Neural progenitor cell (in vitro differentiated cells): Measurements from ENCODE around the gene EFCAB8. TPM values are rescaled to one million over a fixed set of nuclear protein-coding genes. Genes with fewer than 3 reads are reported as not detected.

Experiments used
- DNase-seq: peaks from one replicate; pipeline ENCODE4 v3.0.0-alpha.2; 2016; ENCODE audit warnings: low spot score
- H2AFZ ChIP-seq: fragments of 200-600 bp; sonication (generic); replicated peaks from 2 replicates; pipeline ENCODE4 v1.6.1; 2016; ENCODE audit warnings: antibody characterized with exemption
- H3F3A ChIP-seq: fragments of 200-600 bp; sonication (generic); 2 replicates; pipeline ENCODE4 v1.6.1; 2016; ENCODE audit warnings: antibody characterized with exemption, low read depth
- H3K27ac ChIP-seq: fragments of 200-600 bp; sonication (generic); 2 replicates; pipeline ENCODE4 v1.5.1; 2016; ENCODE audit warnings: mild to moderate bottlenecking
- H3K27me3 ChIP-seq: fragments of 200-600 bp; sonication (generic); 2 replicates; pipeline ENCODE4 v1.6.1; 2016; ENCODE audit warnings: mild to moderate bottlenecking, moderate library complexity
- H3K36me3 ChIP-seq: fragments of 200-600 bp; sonication (generic); 2 replicates; pipeline ENCODE4 v1.5.1; 2016
- H3K4me1 ChIP-seq: fragments of 200-600 bp; sonication (generic); 2 replicates; pipeline ENCODE4 v1.6.1; 2016; ENCODE audit warnings: mixed run types
- H3K4me2 ChIP-seq: fragments of 200-600 bp; sonication (generic); 2 replicates; pipeline ENCODE4 v1.6.1; 2016
- H3K4me3 ChIP-seq: fragments of 200-600 bp; sonication (generic); 2 replicates; pipeline ENCODE4 v1.5.1; 2016
- H3K79me2 ChIP-seq: fragments of 200-600 bp; sonication (generic); 2 replicates; pipeline ENCODE4 v1.6.1; 2016; ENCODE audit warnings: low read depth
- H3K9ac ChIP-seq: fragments of 200-600 bp; sonication (generic); 2 replicates; pipeline ENCODE4 v1.6.1; 2016
- H3K9me3 ChIP-seq: fragments of 200-600 bp; sonication (generic); 2 replicates; pipeline ENCODE4 v1.5.1; 2016; ENCODE audit warnings: low read depth
- H4K20me1 ChIP-seq: fragments of 200-600 bp; sonication (generic); 2 replicates; pipeline ENCODE4 v1.6.1; 2016; ENCODE audit warnings: low read depth
- H3K27ac Mint-ChIP-seq: 3 replicates; pipeline ENCODE4 v1.8.0; 2021; ENCODE audit warnings: mixed read lengths
- H3K27me3 Mint-ChIP-seq: 2 replicates; pipeline ENCODE4 v1.8.0; 2022; ENCODE audit warnings: low read depth, mild to moderate bottlenecking, inconsistent platforms, moderate library complexity, mixed read lengths; ENCODE audit not compliant: insufficient read depth
- H3K36me3 Mint-ChIP-seq: 3 replicates; pipeline ENCODE4 v1.8.0; 2021; ENCODE audit warnings: mixed read lengths
- H3K4me1 Mint-ChIP-seq: 3 replicates; pipeline ENCODE4 v1.8.0; 2021; ENCODE audit warnings: mixed read lengths
- H3K4me3 Mint-ChIP-seq: 3 replicates; pipeline ENCODE4 v1.8.0; 2021; ENCODE audit warnings: mild to moderate bottlenecking, moderate library complexity, mixed read lengths
- H3K9me3 Mint-ChIP-seq: 3 replicates; pipeline ENCODE4 v1.8.0; 2020; ENCODE audit warnings: mixed read lengths
- CTCF ChIP-seq: fragments of 200-600 bp; sonication (generic); IDR thresholded peaks from 2 replicates; pipeline ENCODE4 v1.5.1; 2017; ENCODE audit warnings: antibody characterized with exemption, mild to moderate bottlenecking
- EZH2 ChIP-seq: fragments of 200-600 bp; sonication (generic); IDR thresholded peaks from 2 replicates; pipeline ENCODE4 v1.6.1; 2017; ENCODE audit warnings: antibody characterized with exemption, mild to moderate bottlenecking, moderate library complexity
- EZH2phosphoT487 ChIP-seq: fragments of 200-600 bp; sonication (generic); IDR thresholded peaks from 2 replicates; pipeline ENCODE4 v1.6.1; 2017; ENCODE audit warnings: antibody characterized with exemption
- total RNA-seq: library from RNA; depleted of rRNA; stranded (reverse); fragments of >200 nt; gene quantifications from 2 replicates; pipeline ENCODE4 v1.2.3, GENCODE V29; 2015; ENCODE audit warnings: low replicate concordance

EFCAB8 gene
- total RNA-seq, 1 donor from 2014 or later: not detected

GRCh38 chr20:32991383-32991782 is 132.7 kb downstream of the EFCAB8 start:
- TF ChIP-seq EZH2 (no peak), EZH2phosphoT487 (no peak), CTCF (no peak)
- H3K27me3 Mint-ChIP-seq: peaks cover 5% of the 10 kb centered on the region
- Histone ChIP-seq H3K4me3 (no peak overlapping the region), H3K9me3 (no peaks in the 10 kb centered on the region), H3K4me1 (no peaks in the 10 kb centered on the region), H2AFZ (no peak overlapping the region), H3K4me2 (no peak overlapping the region), H3F3A (no peaks in the 10 kb centered on the region), H3K36me3 (no peaks in the 10 kb centered on the region), H4K20me1 (no peaks in the 10 kb centered on the region), H3K9ac (no peak overlapping the region), H3K27ac (no peak overlapping the region), H3K27me3 (no peaks in the 10 kb centered on the region), H3K79me2 (no peaks in the 10 kb centered on the region)
- no peaks in the 10 kb centered on the region for H3K36me3 Mint-ChIP-seq
- no peak overlapping the region for H3K4me3 Mint-ChIP-seq
- no peak overlapping the region for H3K27ac Mint-ChIP-seq
- no peaks in the 10 kb centered on the region for H3K4me1 Mint-ChIP-seq
- H3K9me3 Mint-ChIP-seq: peaks cover 8% of the 10 kb centered on the region
- DNase-seq: no peak

- Histone ChIP-seq H3K9ac (no peak overlapping the region), H2AFZ (no peak overlapping the region), H3K27me3 (no peaks in the 10 kb centered on the region), H3F3A (no peaks in the 10 kb centered on the region), H4K20me1 (no peaks in the 10 kb centered on the region), H3K4me1 (no peaks in the 10 kb centered on the region), H3K27ac (no peak overlapping the region), H3K4me3 (no peak overlapping the region), H3K79me2 (no peaks in the 10 kb centered on the region), H3K36me3 (no peaks in the 10 kb centered on the region), H3K9me3 (no peaks in the 10 kb centered on the region), H3K4me2 (no peak overlapping the region)
- H3K27ac Mint-ChIP-seq: no peak overlapping the region
- no peaks in the 10 kb centered on the region for H3K36me3 Mint-ChIP-seq
- H3K4me3 Mint-ChIP-seq: no peak overlapping the region
- DNase-seq: no peak
- no peaks in the 10 kb centered on the region for H3K4me1 Mint-ChIP-seq
- no peak for TF ChIP-seq EZH2phosphoT487
- peak; percentile 6 for TF ChIP-seq CTCF
- H3K9me3 Mint-ChIP-seq: peaks cover 9% of the 10 kb centered on the region
- H3K27me3 Mint-ChIP-seq: peaks cover 2% of the 10 kb centered on the region
Measured at GRCh38 chr20:32991792-32992641, 133.3 kb downstream of the EFCAB8 start.

- Mint-ChIP-seq H3K36me3 (no peaks in the 10 kb centered on the region), H3K9me3 (peaks cover 9% of the 10 kb centered on the region), H3K27ac (no peak overlapping the region), H3K4me3 (no peak overlapping the region), H3K27me3 (peaks cover 2% of the 10 kb centered on the region), H3K4me1 (no peaks in the 10 kb centered on the region)
- Histone ChIP-seq H3K9ac (no peak overlapping the region), H3K4me1 (no peaks in the 10 kb centered on the region), H2AFZ (no peak overlapping the region), H3K4me3 (no peak overlapping the region), H3K36me3 (no peaks in the 10 kb centered on the region), H3F3A (no peaks in the 10 kb centered on the region), H3K79me2 (no peaks in the 10 kb centered on the region), H3K27me3 (no peaks in the 10 kb centered on the region), H3K9me3 (no peaks in the 10 kb centered on the region), H3K4me2 (no peak overlapping the region), H4K20me1 (no peaks in the 10 kb centered on the region), H3K27ac (no peak overlapping the region)
- DNase-seq: no peak
- TF ChIP-seq EZH2phosphoT487 (no peak), CTCF (no peak), EZH2 (no peak)
Measured at GRCh38 chr20:32993496-32994050, 134.8 kb downstream of the EFCAB8 start.
